ENCODE data around the gene EIF1AD. TPM values are rescaled to one million over a fixed set of nuclear protein-coding genes. Genes with fewer than 3 reads are reported as not detected.

EIF1AD gene
- total and polyA plus RNA-seq, 2 of the 8 experiments (the other 6 are each of a cell fraction or from before 2014, with no cell fraction given) = 32.6 to 39.9 TPM

- TF ChIP-seq CHD7 (IDR thresholded peaks at IDR 0.05; ENCODE audit: insufficient replicate concordance, low read length) = no peak
- TF ChIP-seq NRF1 (IDR thresholded peaks at IDR 0.05; ENCODE audit: low read depth, low read length) = no peak
- no peak for TF ChIP-seq TAF7 (optimal IDR thresholded peaks at IDR 0.05; ENCODE audit: borderline replicate concordance, low read depth, low read length)
- no peak for TF ChIP-seq BCL11A (IDR thresholded peaks at IDR 0.05; ENCODE audit: low read depth in 2 of 2, low read length in 2 of 2)
- no peak for TF ChIP-seq ZNF274 (IDR thresholded peaks at IDR 0.05; ENCODE audit: borderline replicate concordance, extremely low read depth, low read length)
- no peak for TF ChIP-seq SRF (IDR thresholded peaks at IDR 0.05; ENCODE audit: low read depth, low read length)
- no peak for TF ChIP-seq FOSL1 (IDR thresholded peaks at IDR 0.05; ENCODE audit: insufficient read depth, low read depth, low read length)
Measured at GRCh38 chr11:65952052-65952521, 49.9 kb downstream of the EIF1AD start (continued).

Measured in H1 (cell line).